COLO668 (cell line): ENCODE results near the gene NRDE2.
"Not testable (repeated sequence)": the region's sequence is repeated elsewhere in the genome, so short reads cannot be mapped to it uniquely, and the experiment has no call there.

Source experiments
- DNase-seq: peaks from one replicate; lab custom pipeline; 2025; ENCODE audit not compliant: unreplicated experiment; lab: John Stamatoyannopoulos, UW

The NRDE2 gene

DNA sequence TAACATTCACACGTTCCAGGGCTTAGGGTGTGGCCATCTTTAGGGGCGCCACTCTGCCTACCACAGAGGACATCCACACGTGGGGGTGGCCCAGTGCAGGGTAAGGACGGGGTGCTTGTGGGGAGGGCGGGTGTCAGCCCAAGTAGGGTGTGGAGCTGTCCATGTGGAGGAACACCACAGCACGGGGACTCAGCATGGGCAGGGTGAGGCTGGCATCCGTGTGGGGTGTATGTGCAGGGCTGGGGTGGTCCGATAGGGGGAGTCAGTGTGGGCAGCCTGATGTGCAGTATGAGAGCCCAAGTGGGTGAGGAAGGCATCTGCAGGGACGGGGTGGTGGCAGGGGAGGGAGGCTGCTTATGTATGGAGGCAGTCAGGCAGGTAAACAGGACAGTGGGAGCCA, 57.7 kb downstream of the NRDE2 start:
- no peak for DNase-seq

DNA sequence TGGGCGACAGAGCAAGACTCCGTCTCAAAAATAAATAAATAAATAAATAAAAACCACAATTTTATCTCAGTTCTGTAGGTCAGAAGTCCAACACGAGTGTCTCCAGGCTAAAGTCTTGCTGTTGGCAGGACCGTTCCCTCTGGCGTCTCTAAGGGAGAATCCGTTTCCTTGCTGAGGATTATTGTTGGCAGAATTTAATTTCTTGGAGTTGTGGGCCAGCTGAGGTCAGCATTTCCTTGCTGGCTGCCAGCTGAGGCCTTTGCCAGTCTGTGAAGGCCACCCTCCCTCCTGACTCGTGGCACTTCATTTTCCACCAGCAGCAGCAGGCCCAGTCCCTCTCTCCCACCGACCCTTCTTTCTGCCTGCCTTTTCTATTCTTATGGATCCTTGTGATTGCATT, 58.2 kb downstream of the NRDE2 start:
- DNase-seq = no peak

DNA sequence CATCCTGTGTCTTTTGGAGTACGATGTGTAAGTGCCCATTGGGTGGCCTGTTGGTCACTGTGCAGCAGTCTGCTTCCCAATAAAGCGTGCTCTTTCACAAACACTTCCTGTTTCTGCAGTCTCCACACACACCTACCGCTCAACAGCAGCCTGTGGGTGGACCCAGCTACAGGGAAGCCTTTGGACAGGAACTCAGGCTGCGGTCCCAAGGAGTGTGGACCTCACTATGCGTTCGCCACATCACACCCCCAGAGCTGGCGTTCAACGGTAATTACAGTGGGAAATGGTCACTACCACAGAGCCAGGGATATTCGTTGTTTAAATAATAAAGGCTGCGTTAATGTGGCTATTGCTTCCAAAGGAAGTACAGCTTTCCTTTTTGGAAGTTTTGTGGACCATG, 59.2 kb downstream of the NRDE2 start:
- no peak for DNase-seq

DNA sequence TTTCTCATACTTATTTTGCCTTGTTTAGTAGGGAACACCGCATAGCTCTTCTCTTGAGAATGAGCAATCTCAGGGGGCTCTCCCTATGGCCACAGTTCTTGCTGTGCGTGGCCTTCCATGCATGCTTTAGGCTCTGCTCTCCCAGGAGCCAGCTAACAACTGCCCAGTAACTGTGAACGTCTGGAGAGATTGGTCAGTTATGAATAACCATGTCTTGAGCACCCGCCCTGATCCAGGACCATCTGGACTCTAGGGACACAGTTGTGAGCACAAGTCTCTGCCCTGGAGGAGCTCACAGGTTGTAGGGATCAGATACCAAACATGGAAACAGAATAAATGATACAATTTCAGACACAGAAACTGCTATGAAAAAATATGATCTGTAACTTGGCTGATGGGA, 63.3 kb downstream of the NRDE2 start:
- DNase-seq = no peak

DNA sequence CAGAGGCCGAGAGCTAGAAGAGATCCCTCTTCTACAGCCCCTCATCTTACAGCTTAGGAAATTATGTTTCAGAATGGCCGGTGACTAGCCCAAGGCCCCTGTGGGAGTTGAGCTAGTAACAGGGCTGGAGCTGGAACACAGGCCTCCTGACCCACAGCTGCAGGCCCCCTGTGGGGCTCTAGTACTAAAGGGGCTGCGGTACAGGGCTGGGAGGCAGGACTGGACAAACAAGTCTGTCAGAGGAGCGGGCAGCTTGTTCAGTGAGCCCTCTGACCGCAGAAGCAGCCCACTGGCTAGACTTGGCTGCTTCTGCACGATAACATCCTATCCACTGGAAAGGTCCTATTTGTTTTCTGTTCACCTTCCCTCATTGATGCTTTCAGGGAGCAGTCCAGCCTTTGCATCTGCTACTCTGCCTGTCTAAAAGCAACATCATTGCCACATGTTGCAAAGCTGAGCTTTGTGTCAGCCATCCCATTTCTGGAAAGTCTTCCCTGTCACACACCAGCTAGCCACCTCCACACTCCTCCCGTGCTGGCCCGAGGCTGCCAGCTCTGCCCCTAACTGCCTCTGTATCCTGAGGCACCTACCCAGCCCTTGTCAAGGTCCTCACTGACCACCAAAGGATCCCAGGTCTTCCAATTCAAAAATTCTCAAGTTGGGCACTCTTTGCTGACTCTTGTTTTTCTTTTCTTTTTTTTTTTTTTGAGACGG, 65.1 kb downstream of the NRDE2 start:
- DNase-seq = no peak

DNA sequence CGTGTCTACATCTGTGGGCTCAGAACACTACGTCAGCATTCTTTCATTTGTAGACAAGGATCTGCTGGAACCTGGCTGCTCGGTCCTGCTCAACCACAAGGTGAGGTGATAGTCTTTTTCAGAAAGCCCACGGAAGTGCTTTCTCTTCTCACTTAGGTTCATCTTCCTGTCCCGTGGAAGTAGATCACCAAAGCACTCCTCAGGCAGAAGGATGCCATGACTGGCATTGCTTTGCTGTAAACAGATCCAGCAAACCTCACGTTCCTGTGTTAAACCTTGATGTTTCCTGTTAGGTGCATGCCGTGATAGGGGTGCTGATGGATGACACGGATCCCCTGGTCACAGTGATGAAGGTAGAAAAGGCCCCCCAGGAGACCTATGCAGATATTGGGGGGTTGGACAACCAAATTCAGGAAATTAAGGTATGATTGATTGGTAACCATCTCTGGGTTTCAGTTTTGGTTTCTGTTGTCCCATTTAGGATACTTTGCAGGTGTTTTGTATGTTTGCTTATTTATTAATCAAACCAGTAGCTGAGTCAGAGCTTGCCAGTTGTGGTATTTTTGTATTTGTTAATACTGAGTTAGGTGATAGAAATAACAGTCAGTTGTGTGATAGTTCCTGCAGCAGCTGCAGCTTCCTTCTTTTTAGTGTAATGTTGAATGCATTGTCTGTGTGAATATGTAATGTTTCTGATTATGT, 67.8 kb downstream of the NRDE2 start:
- DNase-seq = no peak

DNA sequence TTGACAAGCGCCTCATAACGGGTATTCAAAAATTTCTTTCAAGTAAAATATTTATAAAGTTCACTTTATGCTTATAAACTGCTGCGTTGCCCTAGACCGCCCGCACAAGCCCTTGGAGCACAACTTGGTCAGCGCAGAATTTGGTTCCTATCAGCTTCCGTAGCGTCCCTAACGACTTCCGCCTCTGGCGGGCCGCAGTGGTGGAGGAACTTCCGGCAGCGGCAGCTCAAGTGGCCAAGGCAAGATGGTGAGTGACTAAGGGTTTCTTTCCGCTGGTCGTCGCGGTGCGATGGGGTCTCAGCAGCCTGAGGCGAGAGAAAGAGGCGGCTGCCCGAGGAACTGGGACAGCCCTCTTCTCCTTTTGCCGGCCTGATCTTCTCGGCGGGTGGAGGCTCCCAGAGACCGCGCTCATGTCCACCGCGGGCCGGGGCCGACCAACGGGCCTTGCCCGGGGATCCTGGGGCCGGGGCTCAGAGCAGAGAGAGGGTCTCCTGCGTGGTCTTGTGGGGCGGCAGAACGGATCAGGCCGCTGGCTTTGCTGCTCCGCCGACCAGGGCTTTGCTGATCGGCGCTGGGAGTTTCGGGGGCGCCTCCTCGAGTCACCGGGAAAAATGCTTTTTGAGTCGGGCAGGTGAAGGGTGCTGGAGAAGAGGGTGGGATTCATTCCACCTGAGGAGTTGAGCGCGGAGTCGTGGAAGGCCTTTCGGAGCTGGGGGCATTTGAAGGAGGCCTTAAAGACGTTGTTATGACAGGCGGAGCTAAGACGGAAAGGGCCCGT, 75.2 kb downstream of the NRDE2 start, which contains the start of gene PSMC1:
PSMC1 (plus strand) TSS at position 200 of the 778 bp plus-strand sequence; CDS start at position 245, 45 bp downstream.
- DNase-seq = peak; percentile 94

DNA sequence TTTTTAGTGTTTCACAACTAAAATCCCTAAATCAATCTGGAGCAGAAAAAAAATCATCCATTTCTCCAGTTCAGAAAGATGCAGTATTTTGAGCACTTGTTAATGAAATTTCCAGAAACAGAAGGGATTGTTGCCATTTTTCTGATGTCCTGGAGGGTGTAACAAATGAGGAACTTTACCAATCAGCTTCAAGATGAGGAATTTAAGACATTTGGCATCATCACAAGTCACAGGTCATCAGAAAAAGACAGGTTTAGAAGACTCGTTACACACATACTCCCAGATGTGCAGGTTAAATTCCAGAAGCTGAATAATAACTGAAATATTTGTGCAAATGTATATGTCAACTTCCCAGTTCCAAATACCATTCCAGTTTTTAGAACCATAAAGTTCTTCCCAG, 75.9 kb downstream of the NRDE2 start:
- DNase-seq = no peak

DNA sequence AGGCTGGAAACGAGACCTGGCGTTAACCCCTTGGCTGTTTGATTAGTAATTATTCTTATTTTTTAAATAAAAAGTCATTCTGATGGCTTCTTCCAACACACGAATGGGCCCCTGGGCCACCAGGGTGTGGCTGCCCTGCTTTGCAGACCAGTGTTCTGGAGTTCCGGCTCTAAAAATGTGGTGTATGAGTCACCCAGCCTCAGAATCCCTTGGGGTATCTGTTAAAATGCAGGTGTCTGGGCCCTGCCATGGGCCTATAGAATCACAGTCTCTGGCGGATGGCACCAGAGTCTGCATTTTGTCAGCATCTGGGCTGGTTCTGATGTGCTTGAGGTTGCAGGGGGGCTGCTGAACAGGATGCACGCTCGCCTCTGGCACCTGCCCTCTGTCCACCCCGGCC, 77.9 kb downstream of the NRDE2 start:
- no peak for DNase-seq

DNA sequence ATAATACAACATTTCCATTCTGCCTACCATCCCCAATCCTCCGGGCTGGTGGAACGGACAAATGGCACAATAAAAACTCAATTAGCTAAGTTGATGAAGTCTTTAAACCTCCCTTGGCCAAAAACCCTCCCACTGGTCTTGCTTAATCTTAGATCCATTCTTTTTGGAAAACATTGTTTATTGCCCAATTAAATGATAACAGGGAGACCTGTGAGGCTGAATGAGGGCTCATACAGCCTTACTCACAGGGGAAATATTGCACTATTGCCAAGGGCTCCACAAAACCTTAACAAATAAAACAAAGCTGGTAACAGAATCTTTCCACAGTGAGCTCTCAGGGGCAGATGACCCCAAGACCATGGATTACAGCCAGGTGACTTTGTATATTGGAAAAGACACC, 83.1 kb downstream of the NRDE2 start:
- no peak for DNase-seq

DNA sequence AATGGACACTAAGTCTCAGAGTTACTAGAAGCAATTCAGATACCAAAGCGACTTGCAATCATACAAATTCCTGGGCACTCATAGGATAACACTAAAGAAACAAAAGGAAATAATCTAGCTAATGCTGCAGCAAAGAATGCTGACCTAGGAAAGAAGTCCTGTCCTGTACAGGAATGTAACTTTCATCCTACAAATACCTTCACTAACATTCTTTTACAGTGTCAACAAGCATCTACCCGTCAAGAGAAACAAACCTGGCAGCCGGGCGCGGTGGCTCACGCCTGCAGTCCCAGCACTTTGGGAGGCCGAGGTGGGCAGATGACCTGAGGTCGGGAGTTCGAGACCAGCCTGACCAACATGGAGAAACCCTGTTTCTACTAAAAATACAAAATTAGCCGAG, 84.3 kb downstream of the NRDE2 start:
- DNase-seq = not testable (repeated sequence)

DNA sequence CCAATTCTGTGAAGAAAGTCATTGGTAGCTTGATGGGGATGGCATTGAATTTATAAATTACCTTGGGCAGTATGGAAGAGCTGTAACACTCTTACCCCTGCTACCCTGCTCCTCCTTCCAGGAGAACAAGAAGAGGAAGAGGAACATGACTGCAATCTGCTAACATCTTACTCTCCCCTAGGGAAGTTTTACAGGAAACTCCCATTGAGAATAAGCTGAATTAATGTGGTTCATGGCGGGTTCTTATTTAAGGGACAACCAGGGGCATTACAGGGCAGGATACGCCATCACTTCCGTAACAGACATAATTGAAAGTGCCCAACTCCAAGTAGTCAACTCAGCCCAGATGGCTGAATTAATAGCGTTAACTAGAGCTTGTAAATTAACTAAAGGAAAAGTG, 84.8 kb downstream of the NRDE2 start:
- DNase-seq = no peak

DNA sequence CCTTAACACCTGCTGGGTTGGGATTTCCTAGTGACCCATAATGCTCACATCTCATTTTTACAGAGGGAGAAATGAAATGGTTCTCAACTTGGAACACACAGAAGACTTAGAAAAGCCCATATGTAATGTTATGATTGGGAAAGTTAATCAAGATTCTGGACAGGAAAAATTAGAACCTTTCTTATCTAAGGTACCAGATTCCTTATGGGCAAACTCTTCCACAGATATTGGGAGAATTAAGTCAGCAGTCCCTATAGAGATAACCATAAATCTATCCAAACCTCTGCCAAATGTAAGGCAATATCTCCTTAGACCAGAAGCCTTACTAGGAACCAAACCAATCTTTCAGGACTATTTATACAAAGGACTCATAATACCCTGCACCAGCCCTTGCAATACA, 89.3 kb downstream of the NRDE2 start:
- DNase-seq = no peak

DNA sequence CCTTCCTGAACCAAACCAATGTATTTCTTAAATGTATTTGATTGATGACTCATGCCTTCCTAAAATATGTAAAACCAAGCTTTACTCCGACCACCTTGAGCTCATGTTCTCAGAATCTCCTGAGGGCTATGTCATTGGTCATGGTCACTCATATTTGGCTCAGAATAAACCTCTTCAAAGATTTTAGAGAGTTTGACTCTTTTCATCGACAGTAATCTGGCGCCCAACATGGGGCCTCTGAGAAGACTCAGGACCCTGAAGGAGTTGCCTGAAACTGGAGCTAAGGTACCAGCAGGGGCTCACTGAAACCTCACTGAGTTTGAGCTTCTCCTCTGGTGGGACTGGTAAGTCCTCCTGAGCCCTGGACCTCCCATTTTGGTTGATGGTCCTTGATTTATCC, 92.6 kb downstream of the NRDE2 start:
- DNase-seq = no peak

DNA sequence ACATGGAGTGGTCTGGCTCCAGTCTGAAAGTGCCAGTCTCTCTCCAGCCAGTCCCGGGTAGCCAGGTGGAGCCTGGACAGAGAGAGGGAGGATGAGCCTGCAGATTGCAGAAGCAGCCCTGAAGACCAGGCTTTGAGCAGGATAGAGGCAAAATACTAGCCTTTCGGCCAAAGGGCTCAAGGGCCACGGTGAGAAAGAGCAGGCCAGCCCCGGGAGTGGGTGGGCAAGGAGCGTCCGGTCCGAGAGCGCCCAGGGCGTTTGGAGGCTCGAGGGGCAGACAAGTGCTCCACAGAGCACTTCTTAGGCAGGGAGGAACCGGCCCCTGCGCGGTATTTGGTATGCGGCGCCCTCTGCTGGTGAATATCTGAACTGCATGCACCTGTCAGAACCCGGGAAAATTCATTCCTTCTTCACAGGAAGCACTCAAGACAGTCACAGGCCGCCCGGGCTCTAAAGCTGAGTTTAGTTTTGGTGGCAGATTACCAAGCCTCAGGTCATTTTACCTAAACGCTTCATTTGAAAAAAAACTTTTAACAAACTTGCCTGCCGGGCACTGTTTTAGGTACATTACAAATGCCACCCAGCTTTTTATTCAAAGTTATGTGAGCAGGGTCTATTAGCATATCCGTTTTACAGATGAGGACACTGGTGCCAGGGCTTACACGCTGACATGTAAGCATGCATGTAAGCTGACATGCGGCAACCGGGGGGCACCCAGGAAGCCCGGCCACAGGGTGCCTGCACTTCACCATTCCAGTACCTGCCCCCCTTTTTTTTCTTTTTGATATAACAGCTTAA, 96.4 kb downstream of the NRDE2 start:
- peak; percentile 78 for DNase-seq

DNA sequence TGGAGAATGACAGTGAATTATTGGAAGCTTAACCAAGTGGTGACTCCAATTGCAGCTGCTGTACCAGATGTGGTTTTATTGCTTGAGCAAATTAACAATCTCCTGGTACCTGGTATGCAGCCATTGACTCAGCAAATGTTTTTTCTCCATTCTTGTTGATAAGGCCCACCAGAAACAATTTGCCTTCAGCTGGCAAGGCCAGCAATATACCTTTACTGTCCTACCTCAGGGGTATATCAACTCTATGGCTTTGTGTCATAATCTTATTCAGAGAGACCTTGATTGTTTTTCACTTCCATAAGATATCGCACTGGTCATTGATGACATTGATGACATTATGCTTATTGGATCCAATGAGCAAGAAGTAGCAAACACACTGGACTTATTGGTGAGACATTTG, 101.8 kb downstream of the NRDE2 start:
- DNase-seq = not testable (repeated sequence)

DNA sequence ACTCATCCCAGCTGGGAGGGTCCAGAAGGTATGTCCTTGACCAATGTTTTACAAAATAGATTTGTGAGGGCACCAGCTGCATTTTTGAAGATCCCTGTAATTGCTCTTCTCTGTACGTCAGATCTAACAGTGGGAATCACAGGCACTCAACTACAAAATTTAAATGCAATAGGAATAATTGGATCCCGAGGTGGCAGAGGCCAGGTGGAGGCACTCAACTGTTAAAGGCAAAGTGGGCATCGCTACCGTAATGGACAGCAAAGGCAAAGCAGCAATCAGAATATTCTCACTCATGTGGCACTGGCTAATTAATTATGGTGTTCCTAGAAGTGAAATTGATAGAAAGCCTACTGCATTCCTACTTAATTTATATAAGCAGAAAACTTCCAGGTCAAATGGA, 103.3 kb downstream of the NRDE2 start:
- no peak for DNase-seq
